HG02759 (cell line): Measurements from ENCODE around the gene SRL.

Experiments used
- ATAC-seq: cut with Tn5 transposase; IDR thresholded peaks from one replicate; pipeline ENCODE4 v1.9.1; 2021; ENCODE audit warnings: mild to moderate bottlenecking, moderate library complexity; ENCODE audit not compliant: unreplicated experiment

Gene SRL

DNA sequence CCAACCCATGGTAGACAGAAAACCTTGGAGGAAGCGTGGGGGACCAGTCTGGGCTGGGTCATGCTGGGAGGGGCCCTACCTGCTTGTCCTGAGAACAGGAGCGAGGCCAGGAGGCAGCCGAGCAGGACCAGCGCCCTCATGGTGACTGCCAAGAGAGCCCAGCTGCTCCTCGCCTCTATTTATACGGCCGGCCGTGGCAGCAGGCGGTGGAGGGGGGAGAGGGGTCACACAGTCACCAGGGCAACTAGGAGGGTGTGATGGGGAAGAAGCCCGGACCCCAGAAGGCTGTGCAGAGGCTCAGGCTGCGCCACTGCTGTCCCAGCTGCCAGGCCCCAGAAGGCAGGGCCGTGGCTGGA is at the start of gene SRL:
SRL (minus strand) TSS at position 153 of the 356 bp plus-strand sequence; CDS start at position 140, 13 bp downstream.
- no peak for ATAC-seq

DNA sequence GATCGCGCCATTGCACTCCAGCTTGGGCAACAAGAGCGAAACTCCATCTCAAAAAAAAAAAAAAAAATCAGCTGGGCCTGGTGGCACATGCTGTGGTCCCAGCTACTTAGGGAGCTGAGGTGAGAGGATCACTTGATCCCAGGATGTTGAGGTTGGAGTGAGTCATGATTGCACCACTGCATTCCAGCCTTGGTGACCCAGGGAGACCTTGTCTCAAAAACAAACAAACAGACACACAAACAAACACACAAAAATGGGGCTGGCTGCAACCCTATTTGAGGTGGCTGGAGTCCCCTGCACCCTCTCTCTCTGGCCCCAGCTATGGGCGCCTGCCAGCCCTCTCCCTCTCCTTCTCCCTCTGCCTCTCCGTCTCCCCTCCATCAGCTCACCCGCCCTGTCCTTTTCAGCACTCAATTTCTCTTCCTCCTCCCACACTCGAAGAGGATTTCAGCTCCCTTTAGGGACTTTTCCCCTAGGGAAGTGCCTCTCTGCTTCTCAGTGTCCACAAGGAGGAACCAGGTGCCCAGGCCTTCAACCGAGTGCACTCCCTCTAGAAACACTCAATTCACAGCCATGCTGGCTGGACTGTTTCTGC is 48.5 kb upstream of the SRL start:
- ATAC-seq, result no peak

DNA sequence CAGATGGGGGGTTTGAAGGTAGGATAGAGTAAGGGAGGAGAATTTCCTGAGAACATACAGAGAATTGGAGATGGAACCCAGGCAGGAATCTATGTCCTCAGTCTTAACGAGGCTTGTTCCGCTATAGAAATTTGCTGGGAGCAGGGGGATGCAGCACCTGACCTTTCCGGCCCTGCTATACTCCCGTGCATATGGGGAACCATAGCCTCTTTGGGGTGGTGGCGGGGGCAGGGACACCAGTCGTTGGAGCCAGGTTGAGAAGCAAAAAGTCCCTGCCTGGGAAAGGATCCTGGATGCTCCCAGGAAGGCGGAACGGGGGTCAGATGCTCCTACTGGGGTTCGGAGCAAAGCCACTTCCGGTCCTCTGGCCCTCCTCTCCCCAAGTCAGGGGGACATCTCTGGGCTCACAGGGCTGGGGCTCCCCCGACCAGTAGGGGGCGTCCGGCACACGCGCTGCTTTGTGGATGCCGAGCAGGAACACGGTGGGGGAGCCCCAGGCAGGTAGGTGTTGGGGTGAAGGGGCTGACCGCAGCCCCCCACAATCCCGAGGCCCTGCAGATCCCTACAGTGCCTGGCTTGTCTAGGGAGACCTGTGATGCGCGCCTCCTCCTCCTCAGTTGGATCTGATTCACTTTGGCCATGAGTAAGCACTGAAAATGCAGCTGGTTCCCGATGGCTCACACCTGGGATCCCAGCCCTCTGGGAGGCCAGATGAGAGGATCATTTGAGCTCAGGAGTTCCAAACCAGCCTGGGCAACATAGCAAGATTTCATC is 46.5 kb upstream of the SRL start:
- ATAC-seq, result peak; percentile 75

DNA sequence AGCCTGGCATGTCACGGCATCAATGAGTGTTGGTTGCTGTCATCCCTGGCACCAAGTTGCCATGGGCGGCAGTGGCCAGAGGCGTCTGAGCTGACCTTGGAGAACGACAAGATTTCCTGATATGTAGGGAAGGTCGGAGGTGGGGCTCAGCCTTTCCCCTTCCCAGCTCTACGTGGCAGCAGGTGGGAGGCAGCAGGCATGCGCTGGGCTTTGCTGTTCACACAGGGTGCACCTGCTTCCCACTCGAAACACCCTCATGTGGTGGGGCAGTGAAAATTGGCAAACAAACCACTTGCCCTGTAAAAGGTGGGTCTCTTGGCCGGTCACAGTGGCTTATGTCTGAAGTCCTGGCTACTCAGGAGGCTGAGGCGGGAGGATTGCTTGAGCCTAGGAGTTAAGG is 43.3 kb upstream of the SRL start:
- no peak for ATAC-seq

DNA sequence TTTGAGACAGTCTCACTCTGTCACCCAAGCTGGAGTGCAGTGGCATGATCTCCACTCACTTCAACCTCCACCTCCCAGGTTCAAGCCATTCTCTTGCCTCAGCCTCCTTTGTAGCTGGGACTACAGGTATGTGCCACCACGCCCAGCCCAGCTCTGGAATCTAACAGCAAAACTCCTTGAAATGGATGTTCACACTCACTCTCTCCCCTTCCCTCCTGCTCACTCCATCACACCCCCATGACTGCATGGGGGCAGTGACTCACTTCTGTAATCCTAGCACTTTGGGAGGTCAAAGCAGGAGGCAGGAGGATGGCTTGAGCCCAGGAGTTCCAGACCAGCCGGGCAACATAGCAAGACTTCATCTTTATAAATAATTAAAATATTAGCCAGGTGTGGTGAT is 42.1 kb upstream of the SRL start:
- ATAC-seq, result no peak

DNA sequence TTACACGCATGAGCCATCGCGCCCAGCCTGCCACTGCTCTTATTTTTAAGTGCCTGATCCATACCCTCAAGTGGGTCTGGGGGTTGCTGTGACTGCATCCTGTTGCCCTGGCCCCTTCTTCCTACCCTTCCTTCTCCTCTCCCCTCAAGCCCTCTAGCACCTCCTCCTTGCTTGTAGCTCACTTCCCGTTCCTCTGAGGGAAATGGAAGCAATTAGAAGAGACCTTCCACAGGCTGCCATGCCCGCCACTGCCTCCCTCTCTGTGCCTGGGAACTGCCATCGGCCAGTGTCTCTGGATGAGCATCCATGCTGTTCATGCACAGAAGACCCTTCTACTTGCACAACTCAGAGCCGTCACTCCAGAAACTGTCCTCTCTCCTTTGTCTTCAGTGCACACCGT is 41.6 kb upstream of the SRL start:
- no peak for ATAC-seq

DNA sequence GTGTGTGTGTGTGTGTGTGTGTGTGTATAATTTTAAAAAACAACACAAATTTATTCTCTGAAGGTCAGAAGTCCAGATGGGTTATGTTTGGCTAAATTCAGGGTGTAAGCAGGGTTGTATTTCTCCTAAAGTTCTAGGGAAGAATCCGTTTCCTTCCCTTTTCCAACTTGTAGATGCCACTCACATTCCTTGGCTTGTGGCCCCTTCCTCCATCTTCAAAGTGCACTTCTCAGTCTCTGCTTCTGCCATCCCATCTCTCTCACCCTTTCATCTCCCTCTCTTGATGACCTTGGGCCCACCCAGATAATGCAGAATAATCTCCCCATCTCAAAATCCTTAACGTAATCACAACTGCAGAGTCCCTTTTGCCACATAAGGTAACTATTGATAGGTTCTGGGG is 38.7 kb upstream of the SRL start:
- ATAC-seq, result no peak

DNA sequence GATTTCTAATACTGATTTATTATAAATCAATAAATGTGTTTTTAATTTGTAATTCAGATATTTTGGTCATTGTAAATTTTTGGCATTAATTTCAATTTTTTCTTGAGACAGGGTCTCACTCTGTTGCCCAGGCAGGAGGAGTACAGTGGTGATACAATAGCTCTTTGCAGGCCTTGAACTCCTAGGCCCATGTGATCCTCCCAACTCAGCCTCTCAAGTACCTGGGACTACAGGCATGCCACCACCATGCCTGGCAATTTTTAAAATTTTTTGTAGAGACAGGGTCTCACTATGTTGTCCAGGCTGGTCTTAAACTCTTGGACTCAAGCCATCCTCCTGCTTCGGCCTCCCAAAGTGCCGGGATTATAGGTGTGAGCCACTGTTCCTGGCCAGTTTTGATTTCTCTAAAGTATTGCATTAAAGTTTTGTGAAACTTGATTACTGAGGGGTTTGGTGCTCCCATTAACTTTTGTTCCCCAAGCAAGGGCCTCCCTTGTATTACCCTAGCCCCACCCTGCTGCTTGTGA is 36.2 kb upstream of the SRL start:
- no peak for ATAC-seq

DNA sequence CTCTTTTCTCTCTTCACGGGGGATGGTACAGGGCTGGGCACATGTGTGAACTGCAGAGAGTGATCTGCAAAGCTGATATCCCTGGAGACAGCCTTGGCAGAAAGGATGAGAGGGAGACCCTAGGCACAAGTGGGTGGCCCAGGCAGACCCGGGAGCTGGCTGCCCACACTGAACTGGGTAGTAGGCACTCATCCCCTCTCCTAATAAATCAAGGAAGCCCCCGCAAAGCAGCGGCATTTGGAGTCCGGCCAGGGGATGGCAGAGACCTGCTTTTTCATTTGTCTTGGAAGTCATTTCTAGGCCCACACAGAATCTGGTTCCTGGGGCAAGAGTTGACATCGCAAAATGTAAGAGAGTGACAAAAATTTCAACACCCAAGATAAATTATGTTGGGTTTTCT is 34.0 kb upstream of the SRL start:
- ATAC-seq, result no peak

DNA sequence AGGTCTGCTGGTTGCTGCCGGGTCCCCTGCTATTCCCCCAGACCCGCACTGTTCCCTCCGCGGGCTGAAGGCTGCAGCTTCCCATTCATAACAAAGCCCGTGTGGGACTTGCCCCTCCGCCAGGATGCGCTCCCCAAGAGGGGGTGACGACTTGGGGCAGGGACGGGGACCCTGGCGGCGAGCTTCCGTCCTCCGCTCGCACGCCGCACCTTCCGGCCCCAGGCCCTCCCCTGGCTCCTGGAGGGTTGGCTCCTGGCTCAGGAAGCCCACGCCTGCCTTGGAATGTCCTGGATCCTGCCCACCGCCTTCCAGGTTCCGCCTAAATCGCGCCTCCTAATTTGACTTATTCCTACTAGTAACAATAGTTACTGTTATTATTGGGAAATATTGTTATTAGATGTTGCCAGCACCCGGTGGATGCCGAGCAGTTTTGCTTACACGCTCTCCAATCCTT is 32.0 kb upstream of the SRL start:
- no peak for ATAC-seq

DNA sequence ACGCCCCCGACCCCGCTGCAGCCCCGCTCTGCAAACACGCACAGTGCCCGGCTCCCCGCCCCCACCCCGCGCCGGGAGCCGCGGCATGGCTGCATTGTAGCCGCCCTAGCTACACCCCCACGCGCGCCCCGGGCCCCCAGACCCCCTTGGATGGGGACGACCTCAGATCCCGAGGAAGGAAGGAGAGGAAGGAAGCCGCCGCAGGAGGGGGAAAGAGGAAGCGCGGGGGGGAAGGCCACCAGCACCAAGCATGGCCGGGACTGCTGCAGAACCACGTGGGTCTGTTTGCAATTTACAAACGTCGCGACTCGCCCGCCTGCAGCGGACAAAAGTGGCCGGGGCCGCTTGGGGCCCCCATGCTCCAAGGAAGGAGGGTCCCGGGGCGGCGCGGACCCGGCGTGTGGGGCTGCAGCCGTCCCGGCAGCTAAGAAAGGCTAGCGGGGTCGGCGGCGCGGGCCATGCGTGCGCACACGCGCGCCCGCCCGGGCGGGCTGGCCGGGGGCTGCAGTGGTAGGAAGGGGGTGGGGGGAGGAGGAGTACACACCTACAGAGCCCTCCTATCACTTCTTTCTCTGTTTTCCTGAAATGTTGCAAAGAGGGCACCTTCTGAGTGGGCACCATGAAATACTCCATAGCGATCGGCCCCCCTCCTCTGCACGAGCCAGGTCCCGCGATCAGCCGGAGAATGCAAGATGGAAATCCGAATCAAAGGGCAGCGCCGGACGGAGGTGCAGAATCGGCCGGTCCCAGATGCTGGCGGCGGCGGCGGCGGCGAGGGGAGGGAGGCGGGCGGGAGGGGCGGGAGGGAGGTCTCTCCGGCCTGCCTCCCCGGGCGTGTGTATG is 30.5 kb upstream of the SRL start:
- peak; percentile 29 for ATAC-seq

DNA sequence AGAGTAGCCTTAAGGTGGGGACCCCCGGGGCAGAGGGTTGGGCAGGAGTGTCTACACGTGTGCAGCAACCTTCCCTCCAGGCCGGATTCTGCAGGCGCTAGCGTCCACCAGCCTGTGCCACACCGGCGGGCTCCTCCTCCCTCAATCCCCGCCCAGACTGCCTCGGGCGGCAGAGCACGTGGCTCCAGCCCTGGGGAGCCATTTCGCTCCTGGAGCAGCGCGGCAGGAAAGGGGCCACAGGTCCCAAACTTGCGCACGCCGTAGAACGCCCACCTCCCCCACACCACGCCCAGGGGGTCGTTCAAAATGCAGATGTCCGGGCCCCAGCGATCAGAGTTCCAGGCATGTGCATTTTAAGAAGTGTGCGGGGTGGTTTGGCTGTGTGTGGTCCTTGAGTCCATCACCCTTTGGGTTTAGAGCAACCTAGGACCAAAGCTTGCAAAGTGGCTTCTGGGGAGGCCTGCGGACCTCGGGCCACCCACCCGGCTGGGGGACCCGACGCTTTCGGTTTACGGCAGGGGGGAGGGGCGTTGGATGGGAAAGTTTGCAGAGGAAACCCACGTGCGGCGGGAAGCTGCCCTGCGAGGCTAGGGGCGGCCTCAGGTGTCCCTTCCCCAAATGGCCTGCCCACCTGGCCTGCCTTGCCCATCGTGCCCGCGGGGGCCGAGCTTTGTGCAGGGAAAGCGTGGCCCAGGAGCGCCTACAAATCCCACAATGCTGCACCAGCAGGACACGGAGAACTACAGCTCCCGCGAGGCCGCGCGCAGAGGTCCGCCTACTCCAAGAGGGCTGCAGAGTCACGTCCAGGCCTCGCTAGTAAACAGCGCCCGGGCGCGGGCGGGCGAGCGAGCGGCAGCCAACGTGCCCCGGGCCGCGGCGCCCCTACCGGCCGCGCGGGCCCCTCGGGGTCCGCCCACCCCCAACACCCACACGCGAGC is 29.6 kb upstream of the SRL start:
- ATAC-seq, result peak; percentile 69

DNA sequence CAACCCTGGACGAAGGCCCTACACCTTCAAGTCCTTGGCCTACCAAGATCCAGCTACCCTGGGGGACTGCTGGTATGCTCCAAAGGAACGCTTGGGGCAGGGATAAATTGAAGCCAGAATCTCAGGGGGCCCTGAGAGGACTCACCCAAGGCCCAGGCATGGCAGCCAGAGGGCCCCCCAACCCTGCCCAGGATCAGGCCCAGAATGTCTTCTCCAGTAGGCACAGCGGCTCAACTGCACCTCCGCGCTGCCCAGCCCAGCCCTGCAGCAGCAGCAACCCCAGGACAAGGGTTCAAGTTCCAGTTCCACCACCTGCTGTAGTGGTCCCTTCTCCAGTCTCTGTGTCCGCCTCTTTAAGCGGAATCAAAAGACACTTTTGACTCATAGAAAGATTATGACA is 28.7 kb upstream of the SRL start:
- ATAC-seq, result no peak

DNA sequence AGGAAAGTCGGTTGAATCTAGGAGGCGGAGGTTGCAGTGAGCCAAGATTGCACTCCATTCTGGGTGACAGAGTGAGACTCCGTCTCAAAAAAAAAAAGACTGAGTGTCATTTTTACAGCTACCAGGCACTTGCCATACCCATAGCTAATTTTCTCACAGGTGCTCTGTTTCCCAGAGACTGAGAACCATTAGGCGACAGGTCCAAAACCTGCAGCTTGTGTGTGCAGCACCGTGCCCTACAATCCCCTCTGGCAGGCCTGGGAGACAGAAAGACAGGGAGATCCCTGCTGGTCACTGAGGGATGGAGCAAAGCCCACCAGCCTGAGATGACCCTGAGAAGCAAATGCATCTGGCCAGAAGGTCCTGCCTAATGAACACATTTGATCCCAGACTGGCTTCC is 28.2 kb upstream of the SRL start:
- no peak for ATAC-seq

DNA sequence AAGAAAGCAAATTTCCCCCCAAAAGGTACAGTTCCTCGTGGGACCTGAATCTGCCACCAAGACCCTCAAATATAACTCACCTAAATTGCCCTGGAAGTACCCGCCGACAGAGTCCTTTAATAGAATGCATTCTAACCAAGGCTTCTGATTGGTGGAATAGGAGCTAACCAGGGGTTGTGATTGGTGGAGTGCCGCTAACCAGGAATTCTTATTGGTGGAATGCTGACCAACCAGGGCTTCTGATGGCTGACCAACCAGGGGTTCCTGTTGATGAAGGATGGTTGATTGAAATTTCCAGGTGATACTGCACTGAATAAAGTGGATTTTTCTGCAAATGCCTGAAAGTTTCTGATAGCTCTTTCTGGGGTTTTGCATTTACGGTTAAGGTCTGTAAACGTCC is 24.5 kb upstream of the SRL start:
- ATAC-seq, result no peak

DNA sequence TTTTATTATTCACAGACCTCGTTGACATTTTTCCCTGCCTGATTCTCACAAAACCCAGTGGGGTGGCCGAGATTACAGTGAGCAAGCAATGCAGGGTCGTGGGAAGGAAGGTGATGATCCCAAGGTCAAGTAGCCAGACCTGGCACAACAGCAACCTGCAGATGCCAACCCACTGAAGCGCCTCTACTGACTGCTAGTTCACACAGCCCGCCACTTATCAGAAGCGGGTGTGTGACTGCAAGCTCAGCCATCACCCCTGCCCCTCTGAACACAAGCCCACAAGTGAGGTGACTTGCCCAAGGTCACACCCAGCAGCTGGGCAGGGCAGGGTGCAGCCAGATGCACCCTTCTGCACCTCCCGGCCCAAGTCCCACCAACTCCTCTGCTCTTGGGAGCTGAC is 23.8 kb upstream of the SRL start:
- no peak for ATAC-seq

DNA sequence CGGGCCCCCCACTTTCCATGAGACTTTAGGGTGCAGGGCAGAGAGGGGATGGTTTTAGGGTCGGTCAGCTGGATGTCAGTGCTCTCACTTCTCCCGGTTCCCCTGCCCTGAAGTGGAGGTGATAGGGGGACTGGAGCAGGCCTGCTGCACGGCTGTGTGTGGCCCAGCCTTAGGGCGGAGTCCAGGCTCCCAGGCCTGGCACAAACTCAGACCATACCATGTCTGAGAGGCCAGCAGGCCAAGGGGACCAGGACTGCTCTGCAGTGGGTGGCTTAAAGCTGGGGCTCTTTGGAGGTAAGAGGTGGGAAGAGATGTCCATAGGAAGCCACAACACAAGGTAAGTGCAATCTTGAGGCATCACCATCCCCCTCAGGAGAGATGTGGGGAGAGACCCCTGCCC is 22.7 kb upstream of the SRL start:
- ATAC-seq, result no peak

DNA sequence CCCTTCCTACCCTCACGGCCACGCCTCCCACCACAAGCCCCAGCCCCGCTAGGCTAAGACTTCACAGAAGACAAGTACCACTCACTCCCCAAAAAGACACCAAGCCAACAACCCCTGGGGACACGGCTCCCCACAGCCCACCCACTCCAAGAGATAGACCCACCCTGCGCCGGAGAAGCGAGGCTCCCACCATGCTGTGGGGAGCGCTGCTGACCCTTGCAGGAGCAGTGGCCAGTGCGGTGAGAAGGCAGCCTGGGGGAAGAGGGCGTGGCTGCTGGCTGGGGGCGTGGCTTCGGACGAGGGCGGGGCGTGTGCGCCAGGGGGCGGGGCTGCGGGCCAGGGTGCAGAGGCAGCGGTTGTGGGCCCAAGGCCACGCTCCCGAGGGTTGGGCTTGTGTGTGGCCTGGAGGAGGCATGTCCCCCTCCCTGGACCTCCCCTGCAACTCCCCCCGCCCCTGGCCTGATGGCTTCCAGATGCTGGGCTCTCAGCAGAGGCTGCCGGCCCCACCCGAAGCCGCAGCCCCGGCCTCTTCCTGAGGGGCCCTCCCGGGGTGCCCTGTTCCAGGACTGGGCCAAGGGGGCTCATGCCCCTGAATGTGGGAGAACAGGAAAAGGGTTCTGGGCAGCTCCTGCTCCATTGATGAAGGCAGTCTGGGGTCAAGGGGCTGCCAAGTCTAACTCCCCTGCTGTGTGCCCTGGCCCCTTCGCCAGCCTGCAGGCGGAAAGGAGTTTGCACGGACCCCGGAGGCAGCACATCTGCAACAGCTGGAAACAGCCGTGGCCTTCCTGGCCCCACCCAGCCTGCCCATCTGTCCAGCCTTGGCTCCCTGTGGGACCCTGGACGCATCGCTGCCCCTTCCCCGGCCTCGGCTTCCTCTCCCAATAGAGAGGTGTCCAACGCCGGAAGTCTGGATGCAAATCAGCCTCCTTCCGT is 21.9 kb upstream of the SRL start:
- ATAC-seq, result no peak

DNA sequence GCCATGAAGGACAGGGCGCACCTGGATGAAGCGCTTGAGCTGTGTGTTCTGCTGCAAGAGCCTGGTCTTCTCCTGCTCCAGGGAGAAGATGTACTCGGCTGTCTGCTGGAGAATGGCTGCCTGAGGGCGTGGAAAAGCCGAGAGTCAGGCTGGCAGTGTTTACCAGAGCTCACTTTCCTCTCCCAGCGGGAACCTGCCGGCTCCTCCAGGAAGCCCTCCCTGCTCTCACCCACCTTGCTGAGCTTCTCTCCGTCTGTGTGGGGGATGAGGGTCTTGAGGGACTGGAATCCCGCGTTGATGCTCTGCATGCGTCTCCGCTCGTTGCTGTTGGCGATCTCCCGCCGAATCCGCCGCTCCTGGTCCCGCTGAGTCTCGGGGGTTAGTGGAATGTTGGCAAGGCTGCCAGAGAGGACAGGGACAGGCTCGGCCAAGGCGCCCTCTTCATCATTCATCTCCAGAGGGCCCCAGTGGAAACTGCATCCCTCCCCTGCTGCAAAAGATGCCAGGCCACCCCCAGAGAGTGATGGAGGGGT is 20.5 kb upstream of the SRL start:
- no peak for ATAC-seq
